ENCODE data around the gene KSR2. TPM values are rescaled to one million over a fixed set of nuclear protein-coding genes. Genes with fewer than 3 reads are reported as not detected.

Gene KSR2
- total RNA-seq, 1 experiment from 2014 or later, result 1.3 TPM

- H2AFZ ChIP-seq (ENCODE audit: low read length), result no peak overlapping the region
- no peak overlapping the region for H3K56ac ChIP-seq (ENCODE audit: insufficient read length, low read depth, low read length)
- H4K20me1 ChIP-seq (ENCODE audit: control insufficient read depth, insufficient read depth, insufficient read length), result no peaks in the 10 kb centered on the region
- no peak overlapping the region for H3K18ac ChIP-seq (ENCODE audit: insufficient read length, low read depth, low read length)
- H3K4me1 ChIP-seq (ENCODE audit: insufficient read depth, low read length), result peaks cover 5% of the 10 kb centered on the region; the same call in 1 of the 2 replicates
- Mint-ChIP-seq H3K36me3 (ENCODE audit: insufficient read depth in 1 of 3, low read depth in 3 of 3) (no peaks in the 10 kb centered on the region), H3K4me1 (peaks cover 8 to 21% of the 10 kb centered on the region in 2 experiments), H3K9me3 (no peaks in the 10 kb centered on the region), H3K4me3 (no peak overlapping the region), H3K27ac (no peak overlapping the region; a peak in 2 of 7 replicates), H3K27me3 (ENCODE audit: low read depth) (peaks cover 10% of the 10 kb centered on the region)
- H2BK5ac ChIP-seq (ENCODE audit: insufficient read length, low read length), result no peak overlapping the region
- no peak overlapping the region for H4K8ac ChIP-seq (replicated peaks; ENCODE audit: insufficient read length, low read depth, low read length)
- H3K27me3 ChIP-seq (ENCODE audit: insufficient read depth, low read length), result no peaks in the 10 kb centered on the region
- no peak overlapping the region for H2BK120ac ChIP-seq (ENCODE audit: low read depth, low read length, poor library complexity, severe bottlenecking)
- H3K14ac ChIP-seq (ENCODE audit: insufficient read depth, low read length), result no peak overlapping the region
- no peak for DNase-seq
- no peak overlapping the region for H3T11ph ChIP-seq (ENCODE audit: low read length)
- no peak overlapping the region for H4K5ac ChIP-seq (ENCODE audit: insufficient read length, low read depth, low read length)
- no peak overlapping the region for H2BK15ac ChIP-seq (ENCODE audit: low read depth, low read length)
- WGBS (ENCODE audit: extremely low coverage, insufficient read length, low lambda C conversion rate), result no CpG with 5 or more reads among the region's 8 CpGs
- no peak overlapping the region for H2AK5ac ChIP-seq (ENCODE audit: insufficient read length, low read length)
- no peak overlapping the region for H3K4me2 ChIP-seq (ENCODE audit: insufficient read depth, insufficient read length, low read length)
- no peak overlapping the region for H4K91ac ChIP-seq (ENCODE audit: insufficient read length, low read depth, low read length)
- H3K23ac ChIP-seq (ENCODE audit: insufficient read length, low read depth, low read length), result no peak overlapping the region
- H3K4ac ChIP-seq (ENCODE audit: low read depth, low read length), result no peak overlapping the region
- H3K9me3 ChIP-seq (ENCODE audit: control insufficient read depth, low read depth, low read length), result no peaks in the 10 kb centered on the region
- no peak for TF ChIP-seq CTCF (conservative IDR thresholded peaks at IDR 0.05)
- no peak overlapping the region for H2BK20ac ChIP-seq (ENCODE audit: low read depth, low read length, poor library complexity, severe bottlenecking)
- H3K23me2 ChIP-seq (ENCODE audit: insufficient read length, low read depth, low read length, poor library complexity, severe bottlenecking), result peaks cover 7% of the 10 kb centered on the region
- no peak overlapping the region for H2BK12ac ChIP-seq (ENCODE audit: insufficient read length, low read depth, low read length)
- H3K79me2 ChIP-seq (ENCODE audit: insufficient read depth, low read length), result no peaks in the 10 kb centered on the region
- H3K9ac ChIP-seq (ENCODE audit: extremely low read depth, insufficient read length, low read length), result no peak overlapping the region
- no peak overlapping the region for H3K27ac ChIP-seq (ENCODE audit: insufficient read length, low read depth, low read length)
- no peaks in the 10 kb centered on the region for H3K79me1 ChIP-seq (ENCODE audit: insufficient read depth, low read depth, low read length, poor library complexity, severe bottlenecking)
These were observed 90.2 kb downstream of the KSR2 start for GRCh38 chr12:117878605-117879004.

Measured in H9 (cell line).